ENCODE data around the gene CITED2. TPM values are rescaled to one million over a fixed set of nuclear protein-coding genes. Genes with fewer than 3 reads are reported as not detected.

CITED2 gene
- total RNA-seq, 1 experiment from 2014 or later, result 110 TPM

- Histone ChIP-seq H4K20me1 (ENCODE audit: control insufficient read depth, insufficient read depth, insufficient read length) (no peaks in the 10 kb centered on the region), H4K91ac (ENCODE audit: insufficient read length, low read depth, low read length) (no peak overlapping the region), H3K23me2 (ENCODE audit: insufficient read length, low read depth, low read length, poor library complexity, severe bottlenecking) (no peaks in the 10 kb centered on the region), H3K14ac (ENCODE audit: insufficient read depth, low read length) (no peak overlapping the region), H2AFZ (ENCODE audit: low read length) (no peak overlapping the region), H3K4me1 (ENCODE audit: insufficient read depth, low read length) (no peaks in the 10 kb centered on the region), H3K56ac (ENCODE audit: insufficient read length, low read depth, low read length) (no peak overlapping the region), H2BK5ac (ENCODE audit: insufficient read length, low read length) (no peak overlapping the region), H2BK120ac (ENCODE audit: low read depth, low read length, poor library complexity, severe bottlenecking) (no peak overlapping the region), H3T11ph (ENCODE audit: low read length) (no peak overlapping the region), H3K4me2 (ENCODE audit: insufficient read depth, insufficient read length, low read length) (no peak overlapping the region), H2BK20ac (ENCODE audit: low read depth, low read length, poor library complexity, severe bottlenecking) (no peak overlapping the region), H2AK5ac (ENCODE audit: insufficient read length, low read length) (no peak overlapping the region), H4K5ac (ENCODE audit: insufficient read length, low read depth, low read length) (no peak overlapping the region), H3K9ac (ENCODE audit: extremely low read depth, insufficient read length, low read length) (no peak overlapping the region), H2BK15ac (ENCODE audit: low read depth, low read length) (no peak overlapping the region), H4K8ac (replicated peaks; ENCODE audit: insufficient read length, low read depth, low read length) (no peak overlapping the region), H3K23ac (ENCODE audit: insufficient read length, low read depth, low read length) (no peak overlapping the region), H3K18ac (ENCODE audit: insufficient read length, low read depth, low read length) (no peak overlapping the region), H3K9me3 (ENCODE audit: control insufficient read depth, low read depth, low read length) (no peaks in the 10 kb centered on the region), H3K4ac (ENCODE audit: low read depth, low read length) (no peak overlapping the region), H2BK12ac (ENCODE audit: insufficient read length, low read depth, low read length) (no peak overlapping the region), H3K79me1 (ENCODE audit: insufficient read depth, low read depth, low read length, poor library complexity, severe bottlenecking) (no peaks in the 10 kb centered on the region), H3K27ac (ENCODE audit: insufficient read length, low read depth, low read length) (no peak overlapping the region), H3K27me3 (ENCODE audit: insufficient read depth, low read length) (peaks cover 6% of the 10 kb centered on the region; the same call in 1 of the 2 replicates), H3K79me2 (ENCODE audit: insufficient read depth, low read length) (no peaks in the 10 kb centered on the region)
- Mint-ChIP-seq H3K27me3 (ENCODE audit: low read depth) (peaks cover 44% of the 10 kb centered on the region), H3K36me3 (ENCODE audit: insufficient read depth in 1 of 3, low read depth in 3 of 3) (no peaks in the 10 kb centered on the region), H3K27ac (no peak overlapping the region), H3K4me1 (peaks cover 2 to 6% of the 10 kb centered on the region in 2 experiments), H3K4me3 (no peak overlapping the region), H3K9me3 (no peaks in the 10 kb centered on the region; a peak in 1 of 5 replicates)
- no CpG with 5 or more reads among the region's 2 CpGs for WGBS (ENCODE audit: extremely low coverage, insufficient read length, low lambda C conversion rate)
- TF ChIP-seq CTCF (conservative IDR thresholded peaks at IDR 0.05), result no peak
- DNase-seq, result no peak
These were observed 16.0 kb upstream of the CITED2 start for GRCh38 chr6:139390447-139390846.
